AG09319 (cell line): Measurements from ENCODE around the gene PLA2G15.

Source experiments
- DNase-seq: peaks from one replicate; pipeline ENCODE4 v3.0.0-alpha.2; 2010; ENCODE audit warnings: low read depth; ENCODE audit errors: extremely low read depth
- CTCF ChIP-seq: IDR thresholded peaks from 2 replicates; pipeline ENCODE4 v1.5.1; 2011; ENCODE audit warnings: low read depth, mild to moderate bottlenecking, inconsistent platforms, low read length, moderate library complexity

PLA2G15 gene

GRCh38 chr16:68228652-68229051, 16.5 kb upstream of the PLA2G15 start:
- no peak for DNase-seq
- no peak for TF ChIP-seq CTCF

DNA sequence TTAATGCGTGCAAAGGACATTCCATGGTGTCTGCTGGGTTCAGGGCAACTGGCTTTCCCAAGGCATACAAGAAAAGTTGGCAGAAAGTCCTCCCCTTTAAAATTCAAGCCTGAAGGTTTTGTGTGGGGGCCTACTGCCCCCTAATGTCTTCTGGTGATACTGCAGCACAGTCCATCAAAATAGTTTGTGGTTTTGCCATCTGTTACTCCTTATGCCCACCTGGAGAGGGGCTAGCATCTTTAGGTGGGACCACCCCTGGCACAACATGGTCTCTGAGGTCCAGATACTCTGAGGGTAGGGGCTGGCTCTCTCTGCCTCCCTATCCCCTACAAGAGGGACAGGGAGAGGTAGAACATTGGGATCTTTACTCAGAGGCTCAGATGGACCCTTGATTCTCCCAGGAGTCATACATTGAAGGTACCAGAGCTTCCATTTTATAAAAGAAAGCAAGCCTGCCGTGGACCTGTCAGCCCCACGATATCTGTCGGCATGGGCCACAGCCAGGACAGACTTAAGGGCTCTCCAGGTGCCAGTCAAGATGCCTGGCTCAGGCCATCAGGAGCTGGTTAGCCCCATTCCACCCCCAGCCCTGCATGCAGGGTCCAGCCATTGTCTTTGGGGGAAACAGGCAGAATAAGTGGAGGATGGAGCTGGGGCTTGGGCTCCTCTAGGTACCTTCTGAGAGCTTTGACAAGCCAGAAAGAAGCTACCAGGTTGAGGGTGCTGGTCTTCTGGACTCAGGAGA, 15.6 kb upstream of the PLA2G15 start:
- TF ChIP-seq CTCF, result peak; percentile 92
- peak; percentile 55 for DNase-seq

DNA sequence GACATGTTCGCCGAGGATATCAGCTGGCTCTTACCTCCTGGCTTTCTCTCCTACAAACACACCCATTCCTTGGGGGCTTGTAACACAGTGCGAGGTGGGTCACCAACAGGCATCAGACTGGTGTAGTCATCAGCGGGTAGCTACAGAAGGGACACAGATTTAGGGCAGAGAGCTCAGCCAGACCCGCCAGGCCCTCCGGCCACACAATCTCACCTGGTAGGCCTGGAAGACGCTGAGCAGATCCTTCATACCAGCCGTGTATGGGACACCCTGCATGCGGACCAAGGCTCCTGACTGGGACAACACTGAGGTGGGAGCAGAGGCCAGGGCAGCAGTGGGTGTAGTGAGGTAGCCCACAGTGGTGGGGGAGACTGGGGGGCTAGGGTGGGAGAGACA, 15.0 kb upstream of the PLA2G15 start:
- TF ChIP-seq CTCF, result no peak
- DNase-seq, result no peak

- no peak for DNase-seq
- no peak for TF ChIP-seq CTCF
These were observed 14.2 kb upstream of the PLA2G15 start for GRCh38 chr16:68230956-68231355.

- no peak for TF ChIP-seq CTCF
- DNase-seq, result no peak
These were observed 13.6 kb upstream of the PLA2G15 start for GRCh38 chr16:68231384-68232136.

GRCh38 chr16:68232335-68232734, 12.8 kb upstream of the PLA2G15 start:
- TF ChIP-seq CTCF, result no peak
- DNase-seq, result no peak

- no peak for DNase-seq
- TF ChIP-seq CTCF, result no peak
These were observed 11.9 kb upstream of the PLA2G15 start for GRCh38 chr16:68233085-68233834.
